ENCODE data around the gene GTF2F2.

GRCh38 chr13:45242524-45242923 is 122.2 kb downstream of the GTF2F2 start:
- no peak for TF ChIP-seq CTCF (IDR thresholded peaks at IDR 0.05; ENCODE audit: low read length)
- no peak for TF ChIP-seq EZH2 (IDR thresholded peaks at IDR 0.05; ENCODE audit: borderline replicate concordance, low read length)

Measured in OCI-LY1 (cell line).